Stomach (tissue), 9 donors: ENCODE data around the gene ASTN1. TPM values are rescaled to one million over a fixed set of nuclear protein-coding genes. Genes with fewer than 3 reads are reported as not detected.

Experiments
- DNase-seq, 2 donors: peaks; one replicate each; pipeline versions ENCODE4 v3.0.0 to v3.0.0-alpha.2; 2013 to 2019
- H3K27ac ChIP-seq, 5 donors: fragments of 200-600 bp in 4 of 5; sonication (generic) in 4 of 5; one replicate each; pipeline ENCODE4 v1.5.1; 2013 to 2019; ENCODE audit warnings: mild to moderate bottlenecking in 1 of 5, moderate library complexity in 1 of 5
- H3K27me3 ChIP-seq, 3 donors: fragments of 200-600 bp; sonication (generic); one replicate each; pipeline ENCODE4 v1.5.1; 2017 to 2019; ENCODE audit warnings: mixed run types in 1 of 3
- H3K36me3 ChIP-seq, 4 donors: fragments of 200-600 bp; sonication (generic); 1 replicate in 3 of 4; 2 replicates in 1 of 4; pipeline ENCODE4 v1.5.1; 2016 to 2019
- H3K4me1 ChIP-seq, 4 donors: fragments of 200-600 bp; sonication (generic); one replicate each; pipeline ENCODE4 v1.5.1; 2016 to 2019
- H3K4me3 ChIP-seq, 4 donors: fragments of 200-600 bp; sonication (generic) in 3 of 4; one replicate each; pipeline ENCODE4 v1.5.1; 2016 to 2019; ENCODE audit warnings: mild to moderate bottlenecking in 1 of 4
- H3K9me3 ChIP-seq, 4 donors: fragments of 200-600 bp; sonication (generic); one replicate each; pipeline ENCODE4 v1.5.1; 2016 to 2019
- EP300 ChIP-seq: sonication (generic); formaldehyde crosslinking; IDR thresholded peaks from one replicate; pipeline ENCODE4 v1.6.1; 2017; ENCODE audit warnings: antibody characterized with exemption
- POLR2A ChIP-seq, 4 donors: fragments of 450-650 bp; IDR thresholded peaks; one replicate each; pipeline ENCODE4 v1.6.1; 2016; ENCODE audit warnings: antibody characterized with exemption in 4 of 4, control low read depth in 2 of 4, mild to moderate bottlenecking in 1 of 4, moderate library complexity in 1 of 4
- POLR2AphosphoS5 ChIP-seq, 3 donors: sonication (generic); formaldehyde crosslinking; IDR thresholded peaks; one replicate each; pipeline ENCODE4 v1.6.1; 2016; ENCODE audit warnings: antibody characterized with exemption in 3 of 3
- WGBS, 5 donors: extraction: QIAGEN DNeasy Blood & Tissue Kit in 3 of 5; methylation state at CpG; one replicate each; pipeline versions ENCODE4 v1.1.5 to v1.1.7; 2013 to 2018; 5-methylcytosine and 5-hydroxymethylcytosine counted together
- intact Hi-C: fragments of 100-400 bp; cut with DNase I; formaldehyde crosslinking; loops from one replicate; pipeline ENCODE4 v1.15.1; 2023; ENCODE audit warnings: low total_unique reads
- polyA plus RNA-seq, 3 donors: library from polyadenylated mRNA; stranded (reverse); fragments of 200-250 nt; gene quantifications; one replicate each; pipeline ENCODE4 v1.2.3, GENCODE V29; 2013
- total RNA-seq, 5 donors: library from RNA; depleted of rRNA; stranded (reverse); fragments of >200 nt; gene quantifications; one replicate each; pipeline versions ENCODE4 v1.1.0 to v1.2.3, GENCODE V29; 2014 to 2016
- TF ChIP-seq, protein P1 (sequence below), 7 experiments: fragments of 450-650 bp in 4 of 7; fragments of 200-600 bp in 3 of 7; sonication (generic) in 3 of 7; IDR thresholded peaks; one replicate each; pipeline ENCODE4 v1.5.1; 2016 to 2019; ENCODE audit warnings: antibody characterized with exemption in 7 of 7, control low read depth in 2 of 7, mild to moderate bottlenecking in 1 of 7
- donor health status: healthy with polysubstance abuse.
- donor health status: Bipolar disorder and iron deficiency.
- donor health status: healthy.

Gene ASTN1
- total and polyA plus RNA-seq, 8 donors, result 0.13 to 2.4 (median 0.51) TPM; not detected in 4

- Histone ChIP-seq H3K4me1 (no peaks in the 10 kb centered on the region), H3K4me3 (no peak overlapping the region), H3K9me3 (no peaks in the 10 kb centered on the region), H3K27me3 (no peaks in the 10 kb centered on the region), H3K27ac (no peak overlapping the region), H3K36me3 (no peaks in the 10 kb centered on the region)
- TF ChIP-seq POLR2A (IDR thresholded peaks at IDR 0.05) (no peak), POLR2AphosphoS5 (IDR thresholded peaks at IDR 0.05) (no peak), EP300 (no peak)
- TF ChIP-seq, protein P1, sequence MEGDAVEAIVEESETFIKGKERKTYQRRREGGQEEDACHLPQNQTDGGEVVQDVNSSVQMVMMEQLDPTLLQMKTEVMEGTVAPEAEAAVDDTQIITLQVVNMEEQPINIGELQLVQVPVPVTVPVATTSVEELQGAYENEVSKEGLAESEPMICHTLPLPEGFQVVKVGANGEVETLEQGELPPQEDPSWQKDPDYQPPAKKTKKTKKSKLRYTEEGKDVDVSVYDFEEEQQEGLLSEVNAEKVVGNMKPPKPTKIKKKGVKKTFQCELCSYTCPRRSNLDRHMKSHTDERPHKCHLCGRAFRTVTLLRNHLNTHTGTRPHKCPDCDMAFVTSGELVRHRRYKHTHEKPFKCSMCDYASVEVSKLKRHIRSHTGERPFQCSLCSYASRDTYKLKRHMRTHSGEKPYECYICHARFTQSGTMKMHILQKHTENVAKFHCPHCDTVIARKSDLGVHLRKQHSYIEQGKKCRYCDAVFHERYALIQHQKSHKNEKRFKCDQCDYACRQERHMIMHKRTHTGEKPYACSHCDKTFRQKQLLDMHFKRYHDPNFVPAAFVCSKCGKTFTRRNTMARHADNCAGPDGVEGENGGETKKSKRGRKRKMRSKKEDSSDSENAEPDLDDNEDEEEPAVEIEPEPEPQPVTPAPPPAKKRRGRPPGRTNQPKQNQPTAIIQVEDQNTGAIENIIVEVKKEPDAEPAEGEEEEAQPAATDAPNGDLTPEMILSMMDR (IDR thresholded peaks at IDR 0.05), result no peak
- DNase-seq, result no peak
- intact Hi-C loops, result no loop called here
- 58 to 75% (median 70%) methylated on average over 4 of the region's 4 CpGs for WGBS, 5 donors
Observed at GRCh38 chr1:177048314-177049069, 116.0 kb downstream of the ASTN1 start.

DNA sequence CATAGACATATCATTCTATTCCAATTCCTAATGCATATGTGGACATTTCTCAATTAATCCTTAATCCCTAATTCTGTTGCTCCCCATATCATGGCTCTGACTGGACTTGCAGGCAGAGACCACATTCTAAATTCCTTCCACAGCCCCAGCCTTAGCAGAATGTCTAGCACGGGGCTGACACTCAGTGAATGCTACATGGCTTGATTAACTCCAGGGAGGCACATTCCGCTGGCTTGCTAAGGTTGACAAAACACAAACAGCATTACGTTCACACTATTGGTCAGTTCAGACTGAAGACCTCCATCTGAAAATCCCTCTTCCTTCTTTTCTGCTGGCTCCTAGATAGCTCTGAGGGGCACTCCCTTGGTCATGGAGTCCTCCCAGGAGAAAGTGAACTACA, 119.4 kb downstream of the ASTN1 start:
- no peak overlapping the region for H3K27ac ChIP-seq
- H3K4me3 ChIP-seq, result no peak overlapping the region
- TF ChIP-seq, protein P1 (IDR thresholded peaks at IDR 0.05), result no peak
- TF ChIP-seq POLR2AphosphoS5 (IDR thresholded peaks at IDR 0.05), result no peak
- TF ChIP-seq POLR2A (IDR thresholded peaks at IDR 0.05), result no peak
- TF ChIP-seq EP300, result no peak
- H3K27me3 ChIP-seq, result no peaks in the 10 kb centered on the region
- intact Hi-C loops, result no loop called here
- DNase-seq, result no peak
- H3K9me3 ChIP-seq, result no peaks in the 10 kb centered on the region
- WGBS, 5 donors, result 52 to 70% (median 63%) methylated on average over 3 of the region's 3 CpGs
- H3K36me3 ChIP-seq, result no peaks in the 10 kb centered on the region
- no peaks in the 10 kb centered on the region for H3K4me1 ChIP-seq

- no peak for DNase-seq
- H3K4me1 ChIP-seq, result no peaks in the 10 kb centered on the region
- no peak overlapping the region for H3K27ac ChIP-seq
- no peaks in the 10 kb centered on the region for H3K9me3 ChIP-seq
- no peaks in the 10 kb centered on the region for H3K27me3 ChIP-seq
- H3K4me3 ChIP-seq, result no peak overlapping the region
- WGBS, 5 donors, result 62 to 75% (median 69%) methylated on average over 8 of the region's 8 CpGs
- intact Hi-C loops, result no loop called here
- no peaks in the 10 kb centered on the region for H3K36me3 ChIP-seq
- no peak for TF ChIP-seq EP300
- TF ChIP-seq POLR2AphosphoS5 (IDR thresholded peaks at IDR 0.05), result no peak
- TF ChIP-seq, protein P1 (IDR thresholded peaks at IDR 0.05), result no peak
- no peak for TF ChIP-seq POLR2A (IDR thresholded peaks at IDR 0.05)
Observed at GRCh38 chr1:177044390-177044789, 120.1 kb downstream of the ASTN1 start.

GRCh38 chr1:177043597-177043996, 120.9 kb downstream of the ASTN1 start:
- DNase-seq, result no peak
- 75 to 85% (median 81%) methylated on average over 5 of the region's 5 CpGs for WGBS, 5 donors
- intact Hi-C loops, result no loop called here
- Histone ChIP-seq H3K27ac (no peak overlapping the region), H3K27me3 (no peaks in the 10 kb centered on the region), H3K9me3 (no peaks in the 10 kb centered on the region), H3K4me1 (no peaks in the 10 kb centered on the region), H3K36me3 (no peaks in the 10 kb centered on the region), H3K4me3 (no peak overlapping the region)
- TF ChIP-seq EP300, result no peak
- TF ChIP-seq POLR2A (IDR thresholded peaks at IDR 0.05), result no peak
- TF ChIP-seq POLR2AphosphoS5 (IDR thresholded peaks at IDR 0.05), result no peak
- TF ChIP-seq, protein P1 (IDR thresholded peaks at IDR 0.05), result no peak
